ENCODE results near the gene NKPD1. TPM values are rescaled to one million over a fixed set of nuclear protein-coding genes. Genes with fewer than 3 reads are reported as not detected.
"Not testable (repeated sequence)": the region's sequence is repeated elsewhere in the genome, so short reads cannot be mapped to it uniquely, and the experiment has no call there.

NKPD1 gene
- polyA plus RNA-seq, 4 donors = 0.06 to 0.21 (median 0.13) TPM

DNA sequence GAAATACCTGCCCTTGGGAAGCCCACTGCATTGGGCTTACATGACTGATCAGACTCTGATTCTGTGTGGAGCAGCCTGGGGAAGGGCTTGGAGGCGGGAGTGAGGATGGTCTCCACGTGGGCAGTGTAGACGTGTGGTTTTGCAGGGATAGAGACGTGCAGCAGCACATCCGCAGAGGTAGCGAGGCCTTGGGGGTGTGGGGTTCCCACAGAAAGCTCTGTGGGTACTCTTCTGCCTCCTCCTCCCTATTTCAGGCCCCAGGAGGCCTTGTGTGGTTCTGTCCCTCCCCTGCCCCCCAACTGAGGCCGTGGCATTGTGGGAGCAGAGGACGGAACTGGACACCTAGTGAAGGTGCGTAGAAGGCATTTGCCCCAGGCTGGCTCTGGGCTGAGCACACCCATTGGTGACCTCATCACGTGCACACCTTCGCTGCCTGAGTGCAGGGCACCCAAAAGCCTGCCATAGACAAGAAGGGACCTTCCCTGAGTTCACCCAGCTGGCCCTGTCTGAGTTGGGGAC, 38.9 kb downstream of the NKPD1 start:
- DNase-seq (ENCODE audit: low read depth in 4 of 4, low spot score in 3 of 4) = no peak

GRCh38 chr19:45119582-45119981, 41.2 kb downstream of the NKPD1 start:
- no peak for DNase-seq (ENCODE audit: low read depth in 4 of 4, low spot score in 3 of 4)

DNA sequence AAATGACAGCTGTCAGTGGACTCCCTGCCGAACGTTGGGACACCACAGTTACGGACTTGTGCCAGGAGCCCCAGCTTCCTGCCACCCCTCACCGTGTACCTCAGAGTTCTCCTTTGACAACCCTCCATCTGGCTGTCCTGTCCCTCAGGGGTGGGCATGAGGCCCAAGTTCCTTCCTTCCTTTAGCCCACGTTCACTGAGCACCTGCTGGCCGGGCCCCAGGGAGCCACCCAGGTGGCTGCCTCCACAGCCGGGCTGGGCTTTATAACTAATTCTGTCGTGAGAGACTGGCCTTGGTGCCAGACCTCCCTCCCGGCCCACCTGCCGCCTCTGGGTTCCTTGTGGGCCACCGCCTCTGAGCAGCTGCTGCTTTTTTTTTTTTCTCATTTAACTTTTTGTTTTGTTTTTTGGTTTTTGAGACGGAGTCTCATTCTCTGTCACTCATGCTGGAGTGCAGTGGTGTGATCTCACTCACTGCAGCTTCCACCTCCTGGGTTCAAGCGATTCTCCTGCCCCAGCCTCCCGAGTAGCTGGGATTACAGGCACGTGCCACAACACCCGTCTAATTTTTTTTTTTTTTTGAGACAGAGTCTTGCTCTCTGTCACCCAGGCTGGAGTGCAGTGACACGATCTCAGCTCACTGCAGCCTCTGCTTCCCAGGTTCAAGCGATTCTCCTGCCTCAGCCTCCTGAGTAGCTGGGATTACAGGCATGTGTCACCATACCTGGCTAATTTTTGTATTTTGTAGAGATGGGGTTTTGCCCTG, 42.0 kb downstream of the NKPD1 start:
- not testable (repeated sequence) for DNase-seq (ENCODE audit: low read depth in 4 of 4, low spot score in 3 of 4)

DNA sequence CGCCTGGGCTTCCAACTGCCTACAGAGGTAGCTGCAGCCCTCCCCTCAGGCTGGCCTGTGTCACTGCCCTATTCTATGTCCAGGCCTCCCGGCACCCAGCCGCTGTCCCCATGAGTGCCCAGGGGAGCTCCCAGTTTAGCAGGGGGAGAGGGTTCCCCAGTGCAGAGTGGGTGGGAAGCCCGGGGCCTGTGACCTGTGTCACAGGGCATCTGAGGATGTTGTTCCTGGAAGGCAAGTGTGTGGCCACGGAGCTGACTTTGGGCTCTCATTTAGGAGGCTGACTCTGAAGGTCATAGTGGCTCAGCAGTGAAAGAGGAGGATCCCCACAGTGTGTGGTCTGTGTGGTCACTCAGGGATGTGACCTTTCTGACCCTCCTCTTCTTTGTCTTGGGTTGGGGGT, 42.7 kb downstream of the NKPD1 start:
- DNase-seq (ENCODE audit: low read depth in 4 of 4, low spot score in 3 of 4) = no peak

DNA sequence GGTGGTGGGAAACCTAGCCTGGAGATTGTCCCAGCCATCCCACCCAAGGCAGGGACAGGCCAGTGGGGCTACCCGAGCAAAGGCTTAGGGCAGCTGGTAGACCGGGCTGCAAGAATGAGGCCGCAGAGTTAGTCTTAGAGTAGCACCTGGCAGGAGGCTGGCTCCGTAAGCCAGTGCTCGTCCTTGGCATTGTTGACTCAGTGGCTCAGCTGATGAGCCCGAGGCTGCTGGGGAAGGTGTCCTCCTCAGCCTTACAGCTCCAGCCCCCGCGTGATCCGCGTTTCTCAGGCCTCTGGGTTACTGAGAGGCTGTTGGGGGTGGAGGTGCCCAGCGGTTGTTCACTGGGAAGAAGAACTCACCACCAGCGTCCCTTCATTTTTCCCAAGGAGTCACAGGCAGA, 43.1 kb downstream of the NKPD1 start:
- DNase-seq (ENCODE audit: low read depth in 4 of 4, low spot score in 3 of 4) = no peak

DNA sequence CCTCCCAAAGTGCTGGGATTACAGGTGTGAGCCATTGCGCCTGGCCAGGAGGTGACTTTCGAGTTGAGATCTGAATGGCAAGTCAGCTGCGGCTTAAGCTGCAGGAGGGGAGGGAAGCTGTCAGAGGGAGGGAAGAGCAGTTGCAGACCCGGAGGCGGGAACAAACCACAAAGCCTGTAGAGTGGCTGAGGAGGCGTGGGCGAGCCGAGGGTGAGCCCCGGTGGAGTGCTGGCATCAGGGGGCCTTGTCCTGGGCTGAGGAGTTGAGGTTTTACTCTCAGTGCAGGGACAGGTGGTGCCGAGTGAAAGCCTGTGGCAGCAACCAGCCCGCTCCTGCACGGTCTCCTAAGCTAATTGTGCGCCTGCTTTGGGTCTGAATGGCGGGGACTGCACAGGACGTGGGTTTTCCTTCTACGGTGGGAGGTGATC, 43.6 kb downstream of the NKPD1 start:
- DNase-seq (ENCODE audit: low read depth in 4 of 4, low spot score in 3 of 4) = no peak

GRCh38 chr19:45115809-45116615, 44.8 kb downstream of the NKPD1 start:
- no peak for DNase-seq (ENCODE audit: low read depth in 4 of 4, low spot score in 3 of 4)

- no peak for DNase-seq (ENCODE audit: low read depth in 4 of 4, low spot score in 3 of 4)
Measured at GRCh38 chr19:45114116-45114515, 46.7 kb downstream of the NKPD1 start.

DNA sequence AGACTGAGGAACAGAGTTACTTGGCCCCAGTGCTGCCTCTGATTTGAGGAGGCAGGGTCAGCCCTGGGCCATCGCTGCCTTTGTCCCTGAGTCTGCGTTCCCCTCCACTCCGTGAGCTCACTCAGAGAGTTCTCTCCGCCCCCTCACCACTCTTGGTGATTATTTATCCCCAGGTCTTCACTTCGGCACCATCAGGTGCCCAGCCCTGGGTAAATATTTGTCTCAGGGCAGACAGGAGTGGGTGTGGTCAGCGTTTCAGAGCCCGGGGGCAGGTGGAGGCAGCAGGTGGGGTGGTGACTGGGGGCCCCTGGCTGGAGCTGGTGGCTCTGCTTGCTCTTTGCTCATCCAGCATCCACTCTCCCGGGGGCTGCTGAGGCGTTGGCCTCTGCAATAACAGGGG, 47.2 kb downstream of the NKPD1 start:
- DNase-seq (ENCODE audit: low read depth in 4 of 4, low spot score in 3 of 4) = no peak

- DNase-seq (ENCODE audit: low read depth in 4 of 4, low spot score in 3 of 4) = no peak
Measured at GRCh38 chr19:45112111-45112827, 48.5 kb downstream of the NKPD1 start.

Other genes starting within 250 kb of the NKPD1 start
- gene APOC1, start 246.4 kb downstream of the NKPD1 start, polyA plus RNA-seq (ENCODE audit: insufficient read length in 4 of 4) = 10 to 100 TPM in 2 of 4 donors, 1 to 10 TPM in 2; 8.7 to 25.0 (median 9.9) TPM
- not detected for gene APOC4, start 218.7 kb downstream of the NKPD1 start, polyA plus RNA-seq (ENCODE audit: insufficient read length in 4 of 4)
- 10 to 100 TPM in 2 of 4 donors, 1 to 10 TPM in 2; 4.3 to 12.8 (median 8.8) TPM for gene APOC2, start 214.9 kb downstream of the NKPD1 start, polyA plus RNA-seq (ENCODE audit: insufficient read length in 4 of 4)
- 100 to 1,000 TPM in 2 of 4 donors, 10 to 100 TPM in 2; 70.4 to 125 (median 103) TPM for gene CLPTM1, start 205.6 kb downstream of the NKPD1 start, polyA plus RNA-seq (ENCODE audit: insufficient read length in 4 of 4)
- gene RELB, start 159.5 kb downstream of the NKPD1 start, polyA plus RNA-seq (ENCODE audit: insufficient read length in 4 of 4) = 1 to 10 TPM; 4.4 to 6.6 (median 5.5) TPM
- gene CLASRP, start 121.9 kb downstream of the NKPD1 start, polyA plus RNA-seq (ENCODE audit: insufficient read length in 4 of 4) = 10 to 100 TPM; 55.9 to 94.2 (median 64.6) TPM
- 1 to 10 TPM in 1 of 4 donors, under 1 TPM in 3; 0.45 to 2.5 (median 0.76) TPM for gene ZNF296, start 84.5 kb downstream of the NKPD1 start, polyA plus RNA-seq (ENCODE audit: insufficient read length in 4 of 4)
- 10 to 100 TPM; 16.6 to 27.3 (median 22.5) TPM for gene GEMIN7, start 81.7 kb downstream of the NKPD1 start, polyA plus RNA-seq (ENCODE audit: insufficient read length in 4 of 4)
- 10 to 100 TPM; 15.2 to 38.9 (median 26.5) TPM for gene PPP1R37, start 67.8 kb downstream of the NKPD1 start, polyA plus RNA-seq (ENCODE audit: insufficient read length in 4 of 4)
- 10 to 100 TPM; 11.6 to 48.6 (median 30.8) TPM for gene TRAPPC6A, start 17.3 kb upstream of the NKPD1 start, polyA plus RNA-seq (ENCODE audit: insufficient read length in 4 of 4)
- gene BLOC1S3, start 17.8 kb upstream of the NKPD1 start, polyA plus RNA-seq (ENCODE audit: insufficient read length in 4 of 4) = 10 to 100 TPM in 1 of 4 donors, 1 to 10 TPM in 3; 6.7 to 10.1 (median 9.2) TPM
- gene EXOC3L2, start 84.4 kb upstream of the NKPD1 start, polyA plus RNA-seq (ENCODE audit: insufficient read length in 4 of 4) = 10 to 100 TPM in 1 of 4 donors, 1 to 10 TPM in 3; 4.4 to 10.7 (median 7.1) TPM
- 10 to 100 TPM; 33.2 to 45.1 (median 38.6) TPM for gene MARK4, start 90.3 kb upstream of the NKPD1 start, polyA plus RNA-seq (ENCODE audit: insufficient read length in 4 of 4)
- under 1 TPM; 0.26 to 0.60 (median 0.41) TPM for gene CKM, start 161.9 kb upstream of the NKPD1 start, polyA plus RNA-seq (ENCODE audit: insufficient read length in 4 of 4)
- 1 to 10 TPM in 2 of 4 donors, under 1 TPM in 2; 0.27 to 2.1 (median 1.3) TPM for gene KLC3, start 179.8 kb upstream of the NKPD1 start, polyA plus RNA-seq (ENCODE audit: insufficient read length in 4 of 4)
- gene ERCC2, start 209.6 kb upstream of the NKPD1 start, polyA plus RNA-seq (ENCODE audit: insufficient read length in 4 of 4) = 10 to 100 TPM; 24.9 to 39.9 (median 31.8) TPM
- 10 to 100 TPM in 1 of 4 donors, 1 to 10 TPM in 3; 8.3 to 16.4 (median 9.1) TPM for gene PPP1R13L, start 244.1 kb upstream of the NKPD1 start, polyA plus RNA-seq (ENCODE audit: insufficient read length in 4 of 4)
- gene POLR1G, start 245.7 kb upstream of the NKPD1 start, polyA plus RNA-seq (ENCODE audit: insufficient read length in 4 of 4) = 1 to 10 TPM; 2.6 to 5.1 (median 3.6) TPM